COLO668 (cell line): ENCODE results near the gene PPM1M.
"Not testable (repeated sequence)": the region's sequence is repeated elsewhere in the genome, so short reads cannot be mapped to it uniquely, and the experiment has no call there.

Source experiments
- DNase-seq: peaks from one replicate; lab custom pipeline; 2025; ENCODE audit not compliant: unreplicated experiment; lab: John Stamatoyannopoulos, UW

The PPM1M gene

DNA sequence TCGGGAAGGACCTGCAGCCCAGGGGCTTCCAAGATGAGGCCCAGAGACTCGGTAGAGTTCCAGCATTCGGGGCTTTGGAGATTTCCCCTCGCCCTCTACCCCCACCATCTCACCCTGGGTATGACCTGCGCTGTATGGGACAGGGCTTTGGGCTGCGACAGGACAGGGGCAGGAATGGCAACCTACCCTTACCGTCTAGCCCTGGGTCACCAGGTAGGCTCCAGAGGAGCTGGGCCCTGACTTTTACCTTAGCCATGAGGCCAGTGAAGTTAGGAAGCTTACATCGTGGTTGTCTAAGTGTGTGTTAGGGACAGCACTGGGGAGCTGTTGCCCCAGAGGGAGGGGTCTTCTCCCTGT is 683 bp downstream of the PPM1M start:
- DNase-seq = no peak

DNA sequence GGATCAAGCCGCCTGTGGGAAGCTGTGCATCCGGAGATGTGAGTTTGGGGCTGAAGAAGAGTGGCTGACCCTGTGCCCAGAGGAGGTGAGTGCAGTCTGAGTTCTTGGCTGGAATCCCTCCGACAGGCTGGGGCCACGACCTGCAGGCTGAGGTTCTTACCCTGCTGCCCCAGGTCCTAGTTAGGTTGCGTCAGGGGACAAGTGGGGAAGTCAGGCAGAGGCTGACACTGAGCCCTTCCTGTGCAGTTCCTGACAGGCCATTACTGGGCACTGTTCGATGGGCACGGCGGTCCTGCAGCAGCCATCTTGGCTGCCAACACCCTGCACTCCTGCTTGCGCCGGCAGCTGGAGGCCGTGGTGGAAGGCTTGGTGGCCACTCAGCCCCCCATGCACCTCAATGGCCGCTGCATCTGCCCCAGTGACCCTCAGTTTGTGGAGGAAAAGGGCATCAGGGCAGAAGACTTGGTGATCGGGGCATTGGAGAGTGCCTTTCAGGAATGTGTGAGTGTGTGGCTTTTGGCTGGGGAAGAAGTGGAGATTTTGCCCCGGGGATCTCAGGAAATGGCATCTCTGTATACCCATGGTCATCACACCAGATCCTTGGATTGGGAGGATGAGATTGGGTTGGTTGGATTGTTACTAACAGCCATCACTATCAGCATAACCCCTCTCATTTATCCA is 1.3 kb downstream of the PPM1M start:
- DNase-seq = no peak

DNA sequence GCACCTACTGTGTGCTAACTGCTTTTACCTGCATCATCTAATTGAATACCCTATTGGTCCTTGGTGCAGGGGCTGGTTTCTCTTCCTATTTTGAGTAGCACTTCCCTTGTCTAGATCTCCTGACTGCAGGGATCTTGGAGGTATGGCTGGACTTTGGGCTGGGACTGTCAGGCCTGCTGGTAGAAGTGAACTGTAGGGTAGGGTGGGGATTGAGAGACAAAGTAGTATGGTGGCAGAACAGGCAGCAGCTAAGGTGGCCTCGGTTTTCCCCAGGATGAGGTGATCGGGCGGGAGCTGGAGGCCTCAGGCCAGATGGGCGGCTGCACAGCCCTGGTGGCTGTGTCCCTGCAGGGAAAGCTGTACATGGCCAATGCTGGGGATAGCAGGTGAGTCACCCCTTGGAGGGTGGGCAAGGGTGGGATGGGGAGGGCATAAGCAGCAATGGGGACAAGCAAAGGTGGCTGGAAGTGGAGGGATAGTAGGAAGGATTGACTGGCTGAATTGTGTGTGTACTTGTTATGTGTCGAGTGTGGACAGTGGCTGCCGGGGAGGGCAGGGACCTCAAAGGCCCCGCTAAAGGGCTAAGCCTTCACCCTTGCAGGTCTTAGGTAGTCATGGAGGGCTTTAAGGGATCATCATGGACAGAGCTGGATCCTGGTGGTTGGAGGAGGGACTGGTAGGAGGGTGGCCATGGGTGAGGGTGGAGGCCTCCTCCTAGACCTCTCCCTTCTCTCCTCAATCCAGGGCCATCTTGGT is 2.0 kb downstream of the PPM1M start:
- DNase-seq = no peak

DNA sequence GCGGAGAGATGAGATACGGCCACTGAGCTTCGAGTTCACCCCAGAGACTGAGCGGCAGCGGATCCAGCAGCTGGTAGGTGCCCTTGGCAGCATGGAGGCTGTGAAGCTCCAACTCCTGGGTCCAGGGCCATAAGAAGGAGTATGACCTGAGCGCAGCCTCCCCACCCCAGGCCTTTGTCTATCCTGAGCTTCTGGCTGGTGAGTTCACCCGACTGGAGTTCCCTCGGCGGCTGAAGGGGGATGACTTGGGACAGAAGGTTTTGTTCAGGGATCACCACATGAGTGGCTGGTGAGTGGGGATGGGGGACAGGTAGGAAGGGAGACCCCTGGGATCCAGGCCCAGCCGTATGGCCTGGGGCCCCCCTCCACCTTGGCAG is 2.6 kb downstream of the PPM1M start:
- DNase-seq = no peak

DNA sequence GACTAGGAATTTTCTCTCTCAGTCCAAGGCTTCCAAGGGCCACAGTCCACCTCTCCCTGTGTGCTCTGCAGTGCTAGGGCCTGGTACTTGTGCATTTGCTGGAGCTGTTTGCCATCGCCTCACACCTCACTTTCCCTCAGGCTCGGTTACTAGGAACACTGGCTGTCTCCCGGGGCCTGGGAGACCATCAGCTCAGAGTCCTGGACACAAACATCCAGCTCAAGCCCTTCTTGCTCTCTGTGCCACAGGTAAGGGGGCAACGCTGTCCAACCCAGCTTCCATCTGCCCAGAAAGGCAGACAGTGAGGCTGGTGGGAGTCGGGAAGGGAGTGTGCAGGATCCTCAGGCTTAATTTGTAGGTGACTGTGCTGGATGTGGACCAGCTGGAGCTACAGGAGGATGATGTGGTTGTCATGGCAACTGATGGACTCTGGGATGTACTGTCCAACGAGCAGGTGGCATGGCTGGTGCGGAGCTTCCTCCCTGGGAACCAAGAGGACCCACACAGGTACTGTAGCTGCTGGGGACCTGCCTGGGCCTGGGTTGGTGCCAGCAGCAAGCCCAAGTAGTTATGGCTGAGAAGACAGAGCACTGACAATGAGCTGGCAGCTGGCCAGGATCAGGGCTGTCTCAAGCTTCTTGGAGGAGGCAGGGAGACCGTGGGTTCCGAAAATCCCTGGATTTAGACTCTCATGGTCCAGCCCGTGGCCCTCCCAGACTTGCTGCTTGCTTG is 3.4 kb downstream of the PPM1M start:
- DNase-seq = no peak

DNA sequence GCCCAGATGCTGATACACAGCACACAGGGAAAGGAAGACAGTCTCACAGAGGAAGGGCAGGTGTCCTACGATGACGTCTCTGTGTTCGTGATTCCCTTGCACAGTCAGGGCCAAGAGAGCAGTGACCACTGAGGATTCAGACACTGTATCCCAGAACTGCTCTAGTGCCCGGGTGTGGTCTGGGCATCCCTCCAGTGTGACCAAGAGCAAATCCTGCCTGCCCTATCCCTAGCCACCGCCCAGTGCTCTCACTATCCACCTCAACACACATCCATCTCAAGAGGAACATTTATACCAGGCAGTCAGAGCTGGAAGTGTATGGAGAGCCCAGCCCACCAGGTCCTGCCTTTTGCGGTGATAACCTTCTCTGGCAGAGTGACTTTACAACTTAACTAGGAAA is 4.1 kb downstream of the PPM1M start:
- DNase-seq = no peak

DNA sequence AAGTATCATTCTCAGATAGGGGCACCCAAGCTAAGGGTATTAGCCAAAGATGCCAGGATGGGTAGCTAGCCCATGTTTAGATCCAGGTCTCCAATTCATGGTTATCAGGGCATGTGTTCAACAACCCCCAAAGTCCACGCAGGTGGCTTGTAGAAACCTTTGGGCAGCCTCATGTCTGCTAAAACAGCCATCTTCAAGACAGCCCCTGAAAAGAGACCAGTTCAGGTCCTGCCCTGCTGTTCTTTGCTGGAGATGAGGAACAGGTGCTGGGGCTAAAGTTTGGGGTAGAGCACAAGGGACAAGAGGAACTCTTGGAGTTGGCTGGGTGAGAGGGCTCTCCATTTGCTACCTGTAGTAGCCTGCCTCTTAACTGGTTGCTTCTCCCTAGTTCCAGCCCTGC is 4.6 kb downstream of the PPM1M start:
- DNase-seq = no peak

DNA sequence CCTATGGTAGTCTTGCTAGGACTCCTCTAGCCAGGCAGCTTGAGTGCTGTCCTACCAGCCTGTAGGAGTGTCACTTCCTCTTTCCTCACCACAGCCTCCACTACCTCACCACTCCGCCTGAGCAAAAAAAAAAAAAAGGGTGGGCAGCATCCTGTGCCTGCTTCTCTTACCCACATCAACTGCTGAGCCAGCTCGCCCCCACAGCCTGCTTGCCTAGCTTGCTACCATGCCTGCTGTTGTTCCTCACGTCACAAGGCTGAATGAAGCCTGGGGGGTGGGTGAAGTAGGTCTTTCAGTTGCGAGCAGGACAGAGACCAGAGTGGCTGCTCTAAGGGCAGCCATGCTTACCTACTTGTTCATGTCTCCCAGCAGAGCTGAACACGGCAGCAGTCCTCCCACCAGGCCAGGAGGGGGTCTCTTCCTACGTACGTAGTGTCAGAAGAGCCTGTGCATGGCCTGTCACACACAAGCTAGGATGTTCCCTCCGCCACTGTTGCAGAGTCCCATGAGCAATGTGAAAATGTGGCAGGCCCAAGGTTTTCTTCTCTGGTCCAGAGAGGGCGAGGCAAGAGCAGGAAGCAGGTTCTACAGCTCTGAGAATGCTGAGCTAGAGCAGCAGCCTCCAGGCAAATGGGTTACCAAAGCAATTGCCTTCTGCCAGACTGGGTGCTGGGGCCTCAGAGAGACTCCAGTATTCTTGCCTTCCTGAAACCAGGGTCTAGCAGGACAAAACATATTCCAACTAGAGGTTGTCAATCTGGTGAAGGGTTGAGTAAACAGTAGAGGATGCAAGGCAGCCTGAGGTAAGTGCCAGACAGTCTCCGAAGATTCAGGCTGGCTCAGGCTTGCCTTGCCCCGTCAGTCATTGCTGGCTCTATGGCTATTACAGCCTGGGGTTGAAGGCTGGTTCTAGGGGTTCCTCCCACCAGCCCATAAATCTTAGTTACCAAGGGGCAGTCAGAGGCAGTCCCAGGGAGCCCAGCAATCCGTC is 8.1 kb downstream of the PPM1M start:
- no peak for DNase-seq

DNA sequence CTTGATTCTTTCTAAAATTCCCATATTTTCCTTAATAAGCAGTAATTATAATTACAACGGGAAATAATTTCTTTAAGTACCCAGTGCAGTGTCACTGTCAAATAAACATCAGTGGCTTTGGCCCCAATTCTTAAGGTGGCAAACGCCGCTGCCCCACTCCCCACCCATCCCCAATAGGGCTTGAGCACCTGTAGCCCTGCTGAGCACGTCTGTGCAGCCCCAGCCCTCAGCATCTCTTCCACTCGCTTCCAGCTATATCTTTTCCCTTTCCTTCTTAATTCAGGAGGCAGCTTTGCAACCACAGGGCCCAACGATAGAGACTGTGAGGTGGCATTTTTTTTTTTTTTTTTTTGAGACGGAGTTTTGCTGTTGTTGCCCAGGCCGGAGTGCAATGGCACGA is 9.0 kb downstream of the PPM1M start:
- DNase-seq = no peak

DNA sequence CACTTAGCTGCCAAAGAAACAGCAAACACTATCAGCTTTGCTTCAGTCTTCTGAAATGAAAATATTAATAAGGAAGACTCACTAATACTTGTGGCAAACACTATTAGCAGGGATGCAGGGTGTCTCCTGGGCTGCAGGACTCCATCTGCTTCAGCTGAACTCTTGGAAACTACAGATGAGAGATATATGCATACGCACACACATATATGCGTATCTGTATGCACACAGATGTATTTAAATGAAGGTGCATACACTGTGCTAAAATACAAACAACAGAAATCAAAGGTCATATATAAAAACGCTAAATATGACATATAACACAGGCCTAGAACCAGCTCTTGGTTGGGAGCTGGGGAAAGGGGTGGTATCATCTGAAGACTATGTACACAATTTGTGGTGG is 10.6 kb downstream of the PPM1M start:
- no peak for DNase-seq

DNA sequence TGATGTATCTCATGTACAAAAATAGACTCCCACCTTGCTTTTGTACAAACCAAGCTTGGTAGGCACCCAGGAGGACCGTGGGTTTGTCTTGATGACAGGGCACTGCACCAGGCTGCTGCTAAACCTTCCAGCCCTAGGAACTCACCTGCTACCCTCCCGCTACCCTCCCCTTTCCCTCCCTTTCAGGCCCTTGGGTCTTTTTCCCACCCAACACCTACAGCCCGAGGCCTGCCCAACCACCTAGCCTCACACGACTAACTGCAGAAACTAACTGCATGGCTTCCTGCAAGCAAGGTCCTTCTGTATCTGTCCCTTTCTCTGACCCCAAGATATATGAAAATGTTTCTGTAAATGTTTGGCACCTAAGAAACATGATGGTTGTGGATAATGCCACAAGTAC is 11.1 kb downstream of the PPM1M start:
- DNase-seq = no peak

DNA sequence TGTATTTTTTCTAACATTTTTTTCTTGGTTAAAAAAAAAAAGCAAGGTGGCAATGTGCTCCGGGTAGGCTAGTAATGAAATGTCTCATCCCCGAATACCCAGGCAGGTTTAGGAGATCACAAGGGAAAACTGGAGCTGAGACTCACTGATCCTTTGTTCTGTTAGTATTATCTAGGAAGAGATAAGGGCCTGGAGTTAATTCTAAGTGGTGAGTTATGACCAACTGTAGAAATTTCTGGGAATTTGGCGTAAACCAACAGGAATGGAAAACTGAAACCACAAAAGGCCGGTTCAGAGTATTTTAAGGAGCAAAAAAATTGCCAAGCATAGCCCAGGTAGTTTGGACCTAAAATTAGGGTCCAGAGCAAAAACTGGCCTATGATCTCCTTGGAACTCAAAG is 12.4 kb downstream of the PPM1M start:
- no peak for DNase-seq

DNA sequence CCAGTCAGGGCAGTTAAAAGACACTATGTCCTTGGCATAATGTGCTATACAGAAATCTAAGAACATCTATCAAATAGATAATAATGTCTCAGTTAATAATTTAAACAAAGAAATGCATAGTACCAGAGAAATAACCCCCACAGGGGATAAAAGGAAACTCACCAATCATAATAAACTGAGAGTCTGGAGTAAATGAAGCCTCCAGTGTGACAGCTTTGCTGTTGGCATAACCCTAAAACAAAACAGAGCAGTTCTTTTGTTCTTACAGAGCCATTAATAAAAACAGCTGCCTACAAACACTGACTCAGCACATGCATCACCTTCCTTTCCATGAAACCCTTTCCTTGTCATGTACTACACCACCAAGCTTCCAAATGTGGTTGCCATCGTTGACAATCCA is 13.5 kb downstream of the PPM1M start:
- DNase-seq = no peak

DNA sequence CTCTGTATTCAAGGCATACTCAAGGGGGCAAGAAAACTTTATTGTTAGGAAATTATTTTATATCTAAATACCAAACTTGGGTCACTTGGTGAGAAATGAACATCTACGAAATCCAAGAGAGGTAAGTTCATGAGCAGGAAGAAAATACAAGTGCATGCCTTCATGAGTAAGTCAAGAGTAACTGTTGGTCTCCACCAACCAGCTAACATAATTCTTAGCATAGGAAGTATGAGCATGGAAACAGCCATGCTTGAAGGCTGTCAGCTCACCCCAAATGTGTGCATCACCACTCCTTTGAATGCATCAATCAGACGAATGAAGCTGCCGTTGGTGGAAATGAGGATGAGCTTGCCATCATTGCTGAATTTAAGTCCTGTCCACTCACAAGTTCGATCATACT is 13.9 kb downstream of the PPM1M start:
- no peak for DNase-seq

DNA sequence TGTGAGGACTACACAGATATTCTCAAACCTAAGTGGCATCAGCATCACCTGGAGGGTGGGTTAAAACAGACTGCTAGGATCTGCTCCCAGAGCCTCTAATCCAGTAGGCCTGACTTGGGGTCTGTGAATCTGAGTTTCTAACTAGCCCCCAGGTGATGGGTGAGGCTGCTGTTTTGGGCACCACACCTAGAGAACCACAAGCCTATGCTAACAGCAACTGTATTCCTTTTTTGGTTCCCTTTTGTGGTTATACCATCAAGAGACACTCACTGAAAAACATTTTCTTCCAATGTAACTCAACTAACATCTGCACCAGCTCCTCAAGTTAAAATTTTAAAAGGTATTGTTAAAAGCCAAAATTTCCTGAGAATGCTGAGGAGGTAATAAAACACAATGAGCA is 16.9 kb downstream of the PPM1M start:
- DNase-seq = no peak

DNA sequence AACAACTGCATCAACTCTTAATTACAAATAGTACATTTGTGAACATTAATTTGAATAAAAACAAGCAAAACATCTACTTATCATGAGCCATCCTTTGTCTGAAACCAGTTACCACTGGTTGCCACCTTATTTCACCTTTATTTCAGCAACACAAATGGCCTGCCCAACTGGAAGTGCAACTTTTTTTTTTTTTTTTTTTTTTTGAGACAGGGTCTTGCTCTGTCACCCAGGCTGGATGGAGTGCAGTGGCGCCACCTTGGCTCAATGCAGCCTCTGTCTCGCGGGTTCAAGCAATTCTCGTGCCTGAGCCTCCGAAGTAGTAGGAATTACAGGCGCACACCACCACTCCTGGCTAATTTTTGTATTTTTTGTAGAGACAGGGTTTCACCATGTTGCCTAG is 19.8 kb downstream of the PPM1M start:
- no peak for DNase-seq

DNA sequence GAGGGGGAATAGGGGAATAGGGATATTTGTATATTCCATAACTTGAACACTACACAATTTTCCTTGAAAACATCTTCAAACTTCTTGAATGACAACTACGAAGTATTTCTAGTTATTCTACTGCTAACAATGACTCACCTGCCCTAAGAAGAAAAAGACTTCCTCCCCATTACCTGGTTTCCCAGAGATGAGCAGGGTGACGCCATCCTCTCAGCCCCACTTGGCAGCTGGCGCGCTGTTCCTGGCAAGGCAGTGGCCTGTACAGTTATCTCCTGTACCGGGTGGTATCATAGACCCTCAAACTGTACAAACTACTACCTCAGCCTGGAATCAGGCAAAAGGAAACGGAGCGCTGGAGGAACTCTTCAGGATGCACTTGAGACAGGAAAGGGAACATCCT is 22.5 kb downstream of the PPM1M start:
- DNase-seq = no peak

DNA sequence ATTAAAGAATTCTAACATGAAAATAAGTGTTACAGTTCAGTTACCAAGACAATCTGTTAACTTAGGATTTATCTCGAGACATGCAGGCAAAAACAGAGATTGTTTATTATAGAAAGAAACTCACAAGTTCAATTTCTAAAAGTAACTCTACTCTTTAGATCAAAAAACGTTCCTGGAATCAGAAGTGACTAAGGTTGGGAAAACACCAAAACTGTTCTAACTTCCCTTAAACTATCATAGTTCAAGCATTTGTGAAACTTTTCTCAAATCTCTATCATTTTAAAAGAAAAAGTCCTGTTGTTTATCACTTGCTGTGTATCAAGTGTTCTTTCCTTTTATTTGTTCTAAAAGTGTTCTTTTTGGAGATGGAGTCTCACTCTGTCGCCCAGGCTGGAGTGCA is 24.2 kb downstream of the PPM1M start:
- no peak for DNase-seq

DNA sequence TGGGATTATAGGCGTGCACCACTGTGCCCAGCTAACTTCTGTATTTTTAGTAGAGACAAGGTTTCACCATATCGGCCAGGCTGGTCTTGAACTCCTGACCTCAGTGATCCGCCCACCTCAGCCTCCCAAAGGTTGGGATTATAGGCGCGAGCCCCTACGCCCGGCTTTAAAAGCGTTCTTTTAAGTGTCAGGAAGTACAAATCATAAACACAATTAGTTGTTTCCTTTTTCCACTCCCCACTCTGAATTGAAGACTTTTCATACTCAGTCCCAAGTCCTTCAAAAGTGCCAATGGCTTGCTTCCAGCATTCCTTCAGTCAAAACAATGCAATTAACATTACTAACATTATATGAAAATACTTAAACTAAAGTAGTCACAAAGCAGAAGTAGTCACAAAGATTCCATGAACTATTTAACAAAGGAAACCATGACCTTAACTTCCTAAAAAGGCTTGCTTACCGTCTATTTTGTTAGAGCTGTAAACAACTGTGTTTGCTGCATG is 24.7 kb downstream of the PPM1M start:
- DNase-seq = no peak

DNA sequence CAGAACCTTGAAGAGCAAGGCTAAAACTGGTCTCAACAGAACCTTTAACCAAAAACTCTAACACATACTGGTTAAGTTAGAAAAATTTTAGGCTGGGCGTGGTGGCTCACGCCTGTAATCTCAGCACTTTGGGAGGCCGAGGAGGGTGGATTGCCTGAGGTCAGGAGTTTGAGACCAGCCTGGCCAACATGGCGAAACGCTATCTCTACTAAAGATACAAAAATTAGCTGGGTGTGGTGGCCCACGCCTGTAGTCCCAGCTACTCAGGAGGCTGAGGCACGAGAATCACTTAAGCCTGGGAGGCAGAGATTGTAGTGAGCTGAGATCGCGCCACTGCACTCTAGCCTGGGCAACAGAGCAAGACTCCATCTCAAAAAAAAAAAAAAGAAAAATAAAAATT is 26.6 kb downstream of the PPM1M start:
- not testable (repeated sequence) for DNase-seq

DNA sequence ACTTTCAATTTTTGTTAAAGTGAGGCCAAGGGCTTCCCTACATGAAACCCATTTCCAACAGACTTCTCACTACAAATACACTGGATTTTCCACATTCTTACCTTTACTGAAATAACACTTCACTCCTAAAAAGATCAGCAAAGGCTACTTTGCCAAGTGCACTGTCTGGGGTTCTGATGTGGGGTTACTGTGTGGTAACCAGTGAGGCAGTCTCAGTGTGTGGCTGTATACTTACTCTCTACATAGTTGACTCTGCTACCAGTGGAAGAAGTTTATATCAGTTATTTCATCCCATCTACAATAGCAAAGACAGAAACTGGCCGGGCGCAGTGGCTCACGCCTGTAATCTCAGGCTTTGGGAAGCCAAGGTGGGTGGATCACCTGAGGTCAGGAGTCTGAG is 27.3 kb downstream of the PPM1M start:
- no peak for DNase-seq
